HG02943 (cell line): ENCODE results near the gene NMRK2.
"Not testable (repeated sequence)": the region's sequence is repeated elsewhere in the genome, so short reads cannot be mapped to it uniquely, and the experiment has no call there.

ENCODE experiments used
- ATAC-seq: cut with Tn5 transposase; IDR thresholded peaks from one replicate; pipeline ENCODE4 v1.9.1; 2021; ENCODE audit warnings: mild to moderate bottlenecking, low read depth, moderate library complexity; ENCODE audit not compliant: unreplicated experiment

The NMRK2 gene, protein sequence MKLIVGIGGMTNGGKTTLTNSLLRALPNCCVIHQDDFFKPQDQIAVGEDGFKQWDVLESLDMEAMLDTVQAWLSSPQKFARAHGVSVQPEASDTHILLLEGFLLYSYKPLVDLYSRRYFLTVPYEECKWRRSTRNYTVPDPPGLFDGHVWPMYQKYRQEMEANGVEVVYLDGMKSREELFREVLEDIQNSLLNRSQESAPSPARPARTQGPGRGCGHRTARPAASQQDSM

DNA sequence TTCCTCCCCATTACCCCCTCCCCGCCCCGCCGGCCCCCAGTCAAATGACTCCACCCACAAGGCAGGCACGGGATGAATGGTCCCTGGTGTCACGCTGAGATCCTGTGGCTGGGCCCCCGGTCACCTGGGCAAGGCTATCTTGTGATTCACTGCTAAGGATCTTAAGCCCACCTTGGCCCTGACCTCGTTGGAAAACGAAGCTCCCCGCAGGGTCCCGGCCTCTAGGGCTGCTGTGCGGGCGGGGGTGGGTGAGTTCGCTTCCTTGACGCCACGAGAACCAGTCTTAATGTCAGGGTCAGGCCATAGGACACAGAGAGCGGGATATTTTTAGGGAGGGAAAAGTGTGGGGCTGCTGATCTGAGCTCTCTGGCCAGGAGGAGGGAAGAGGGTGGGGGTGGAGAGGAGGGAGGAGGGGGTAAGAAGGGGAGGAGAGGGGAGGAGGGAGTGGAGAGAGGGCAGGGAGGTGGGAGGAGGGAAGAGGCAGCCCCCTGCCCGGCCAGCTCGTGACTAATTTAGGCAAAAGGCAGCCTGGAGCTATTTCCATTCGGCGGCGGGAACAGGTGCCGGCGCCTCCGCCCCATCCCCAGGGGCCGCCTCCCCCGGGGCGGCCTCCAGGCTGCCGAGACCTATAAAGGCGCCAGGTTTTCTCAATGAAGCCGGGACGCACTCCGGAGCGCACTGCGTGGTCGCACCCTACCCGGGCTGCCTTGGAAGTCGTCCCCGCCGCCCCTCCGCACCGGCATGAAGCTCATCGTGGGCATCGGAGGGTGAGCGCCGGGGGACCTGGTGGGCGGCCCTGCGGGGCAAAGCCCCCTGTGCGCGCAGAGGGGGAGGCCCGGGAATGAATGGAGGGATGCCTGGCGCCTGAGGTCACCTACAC is at the start of gene NMRK2:
Gene NMRK2 (plus strand): TSS at position 139 of the 880 bp plus-strand sequence. CDS start 603 bp downstream, at position 742.
- ATAC-seq, result no peak

DNA sequence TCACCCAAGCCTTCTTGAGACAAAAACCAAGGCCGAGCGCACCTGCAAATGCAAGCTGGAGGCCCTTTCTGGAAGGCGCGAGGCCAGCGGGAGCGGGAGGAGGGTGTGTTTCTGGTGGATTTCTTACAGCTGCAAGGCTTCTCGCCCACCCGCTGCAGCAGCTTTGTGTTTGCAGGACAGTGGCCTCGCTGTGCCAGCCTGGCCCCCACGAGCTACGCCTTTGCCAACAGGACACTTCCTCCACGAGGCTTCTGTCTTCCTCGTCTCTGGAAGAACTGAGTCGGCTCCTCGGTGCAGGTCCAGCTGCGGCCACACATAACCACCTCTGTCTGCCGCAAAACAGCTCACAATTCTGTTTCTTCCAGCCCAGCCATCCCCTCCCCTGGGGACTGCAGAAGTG is 42.3 kb upstream of the NMRK2 start:
- no peak for ATAC-seq

DNA sequence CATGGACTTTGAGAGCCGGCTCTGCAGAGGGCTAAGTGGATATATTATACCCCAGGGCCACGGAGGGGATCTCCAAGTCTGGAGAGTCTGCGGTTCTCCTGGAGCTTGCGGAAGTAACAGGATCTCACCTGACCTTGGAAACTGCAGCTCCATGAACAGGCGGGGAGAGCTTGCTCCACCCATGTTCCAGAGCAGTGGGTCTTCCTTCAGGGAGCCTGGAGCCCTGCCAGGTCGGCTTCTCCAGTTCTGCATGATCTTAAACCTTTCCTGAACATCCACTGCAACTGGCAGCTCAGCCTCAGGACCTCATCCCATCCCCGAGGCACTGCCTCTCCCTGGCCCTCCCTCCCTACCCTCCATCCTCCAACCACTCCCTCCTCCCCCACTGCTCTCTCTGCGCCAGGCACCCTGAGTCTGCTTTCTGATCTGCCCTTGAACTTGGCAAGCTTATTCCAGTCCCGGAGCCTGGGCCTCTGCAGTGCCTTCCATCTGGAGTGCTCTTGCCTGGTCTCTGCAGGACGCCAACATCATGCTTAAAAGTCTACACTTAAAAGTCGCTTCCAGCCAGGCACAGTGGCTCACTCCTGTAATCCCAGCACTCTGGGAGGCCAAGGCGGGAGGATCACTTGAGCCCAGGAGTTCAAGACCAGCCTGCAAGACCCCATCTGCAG is 39.2 kb upstream of the NMRK2 start:
- ATAC-seq, result no peak

DNA sequence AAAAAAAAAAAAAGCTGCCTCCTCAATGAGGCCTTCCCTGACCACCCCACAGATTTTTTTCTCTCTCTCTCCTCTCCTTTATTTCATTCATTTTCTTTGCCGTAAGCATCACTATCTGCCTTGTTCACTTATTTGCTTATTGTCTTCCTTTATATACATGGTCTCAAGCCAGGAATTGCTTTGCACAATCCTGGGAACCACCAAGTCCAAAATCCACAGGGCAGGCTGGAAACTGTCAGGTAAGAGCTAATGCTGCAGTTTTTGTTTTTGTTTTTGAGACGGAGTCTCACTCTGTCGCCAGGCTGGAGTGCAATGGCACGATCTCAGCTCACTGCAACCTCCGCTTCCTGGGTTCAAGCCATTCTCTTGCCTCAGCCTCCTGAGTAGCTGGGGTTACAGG is 37.9 kb upstream of the NMRK2 start:
- not testable (repeated sequence) for ATAC-seq

DNA sequence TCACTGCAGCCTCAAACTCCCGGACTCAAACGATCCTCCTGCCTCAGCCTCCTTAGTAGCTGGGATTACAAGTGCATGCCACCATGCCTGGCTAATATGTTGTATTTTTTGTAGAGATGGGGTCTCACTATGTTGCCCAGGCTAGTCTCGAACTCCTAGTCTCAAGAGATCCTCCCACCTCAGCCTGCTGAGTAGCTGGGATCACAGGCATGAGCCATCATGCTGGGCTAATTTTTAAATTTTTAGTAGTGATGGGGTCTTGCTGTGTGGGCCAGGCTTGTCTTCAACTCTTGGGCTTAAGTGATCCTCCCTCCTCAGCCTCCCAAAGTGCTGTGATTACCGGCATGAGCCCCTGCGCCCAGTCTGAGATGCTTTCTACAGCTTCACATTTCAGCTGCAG is 37.1 kb upstream of the NMRK2 start:
- ATAC-seq, result no peak

DNA sequence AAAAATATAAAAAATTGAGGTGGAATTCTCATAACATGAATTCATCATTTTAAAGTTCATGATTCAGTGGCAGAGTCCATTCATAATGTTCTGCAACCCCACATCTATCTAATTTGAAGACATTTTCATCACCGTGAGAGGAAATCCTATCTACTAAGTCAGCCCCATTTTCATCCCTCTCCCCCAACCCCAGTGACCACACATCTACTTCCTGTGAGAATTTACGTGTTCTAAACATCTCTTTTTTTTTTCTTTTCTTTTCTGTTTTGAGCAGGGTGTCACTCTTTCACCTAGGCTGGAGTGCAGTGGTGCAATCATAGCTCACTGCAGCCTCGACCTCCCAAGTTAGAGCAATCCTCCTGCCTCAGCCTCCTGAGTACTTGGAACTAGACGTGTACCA is 34.9 kb upstream of the NMRK2 start:
- ATAC-seq, result no peak

DNA sequence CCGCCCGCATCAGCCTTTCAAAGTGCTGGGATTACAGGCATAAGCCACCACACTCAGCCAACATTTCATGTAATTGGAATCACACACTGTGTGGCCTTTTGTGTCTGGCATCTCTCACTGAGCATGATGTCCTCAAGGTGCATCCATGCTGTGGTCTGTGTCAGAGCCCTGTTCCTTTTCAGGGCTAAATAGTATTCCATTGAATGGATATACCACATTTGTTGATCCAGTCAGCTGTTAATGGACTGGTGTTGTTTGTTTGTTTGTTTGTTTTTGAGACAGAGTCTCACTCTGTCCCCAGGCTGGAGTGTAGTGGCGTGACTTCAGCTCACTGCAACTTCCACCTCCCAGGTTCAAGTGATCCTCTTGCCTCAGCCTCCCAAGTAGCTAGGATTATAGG is 34.4 kb upstream of the NMRK2 start:
- no peak for ATAC-seq

DNA sequence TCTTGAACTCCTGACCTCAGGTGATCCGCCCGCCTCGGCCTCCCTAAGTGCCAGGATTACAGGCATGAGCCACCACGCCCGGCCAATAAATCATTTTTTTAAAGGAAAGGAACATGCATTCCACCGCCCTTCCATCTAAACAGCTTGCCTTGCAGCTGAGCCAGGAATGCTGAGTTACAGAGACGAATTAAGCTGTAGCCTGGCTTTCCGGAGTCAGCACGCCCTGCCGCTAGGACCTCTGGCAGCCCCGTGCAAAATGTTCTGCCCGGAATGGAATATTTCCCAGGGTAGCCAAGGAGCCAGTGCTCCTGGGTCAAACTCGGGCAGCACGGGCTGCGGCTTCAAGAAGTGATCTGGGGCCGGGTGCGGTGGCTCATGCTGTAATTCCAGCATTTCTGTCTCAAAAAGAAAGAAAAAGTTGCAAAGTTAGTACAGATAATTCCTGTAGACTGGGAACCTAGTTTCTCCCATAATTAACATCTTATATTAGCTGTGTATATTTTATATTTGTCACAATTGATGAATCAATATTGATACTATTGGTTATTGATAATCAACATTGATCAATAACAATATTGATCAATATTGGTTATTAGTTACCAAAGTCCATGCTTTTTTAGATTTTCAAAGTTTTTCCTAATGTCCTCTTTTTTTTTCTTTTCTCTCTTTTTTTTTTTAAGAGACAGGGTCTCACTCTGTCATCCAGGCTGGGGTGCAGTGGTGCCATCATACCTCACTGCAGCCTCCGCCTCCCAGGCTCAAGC is 33.2 kb upstream of the NMRK2 start:
- ATAC-seq, result no peak

DNA sequence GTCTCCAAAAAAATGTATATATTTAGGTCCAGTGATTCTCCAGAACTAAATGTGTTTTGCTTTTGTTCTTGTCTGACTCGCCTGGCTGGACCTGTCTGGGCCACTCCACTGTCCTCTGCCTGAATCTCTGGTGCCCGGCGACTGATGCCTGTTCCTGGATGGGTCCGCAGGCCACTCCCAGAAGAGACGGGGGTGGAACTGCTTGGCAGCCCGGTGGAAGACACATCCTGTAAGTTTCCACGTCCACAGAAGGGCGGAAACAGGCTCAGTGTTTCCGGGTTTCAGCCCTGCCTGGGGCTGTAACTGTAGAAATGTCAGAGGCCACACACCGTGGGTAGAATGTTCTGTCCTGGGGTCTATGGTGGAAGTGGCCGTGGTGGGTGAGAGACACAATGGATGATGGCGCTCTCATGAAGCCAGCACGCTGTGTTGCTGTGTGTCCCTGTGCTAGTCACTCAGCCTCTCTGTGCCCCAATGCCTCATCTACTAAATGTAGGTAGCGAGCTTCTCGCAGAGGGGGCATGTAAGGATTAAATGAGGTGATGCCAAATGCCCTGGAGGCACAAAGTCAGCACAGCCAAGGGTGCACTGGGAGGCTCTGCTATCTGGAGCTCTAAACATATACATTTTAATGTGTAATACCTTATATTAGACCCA is 30.4 kb upstream of the NMRK2 start:
- no peak for ATAC-seq

DNA sequence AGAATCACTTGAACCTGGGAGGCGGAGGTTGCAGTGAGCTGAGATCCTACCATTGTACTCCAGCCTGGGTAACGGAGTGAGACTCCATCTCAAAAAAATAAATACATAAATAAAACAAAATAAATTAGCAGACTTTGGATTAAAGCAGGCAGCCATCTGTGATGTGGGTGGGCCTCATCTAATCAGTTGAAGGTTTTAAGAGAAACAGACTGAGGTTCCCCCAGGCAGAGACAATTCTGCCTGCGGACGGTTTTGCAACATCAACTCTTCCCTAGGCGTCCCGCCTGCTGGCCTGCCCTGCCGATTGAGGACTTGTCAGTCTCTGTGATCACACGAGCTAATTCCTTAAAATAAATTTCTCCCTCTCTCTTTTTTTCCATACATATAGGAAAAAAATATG is 28.6 kb upstream of the NMRK2 start:
- no peak for ATAC-seq

DNA sequence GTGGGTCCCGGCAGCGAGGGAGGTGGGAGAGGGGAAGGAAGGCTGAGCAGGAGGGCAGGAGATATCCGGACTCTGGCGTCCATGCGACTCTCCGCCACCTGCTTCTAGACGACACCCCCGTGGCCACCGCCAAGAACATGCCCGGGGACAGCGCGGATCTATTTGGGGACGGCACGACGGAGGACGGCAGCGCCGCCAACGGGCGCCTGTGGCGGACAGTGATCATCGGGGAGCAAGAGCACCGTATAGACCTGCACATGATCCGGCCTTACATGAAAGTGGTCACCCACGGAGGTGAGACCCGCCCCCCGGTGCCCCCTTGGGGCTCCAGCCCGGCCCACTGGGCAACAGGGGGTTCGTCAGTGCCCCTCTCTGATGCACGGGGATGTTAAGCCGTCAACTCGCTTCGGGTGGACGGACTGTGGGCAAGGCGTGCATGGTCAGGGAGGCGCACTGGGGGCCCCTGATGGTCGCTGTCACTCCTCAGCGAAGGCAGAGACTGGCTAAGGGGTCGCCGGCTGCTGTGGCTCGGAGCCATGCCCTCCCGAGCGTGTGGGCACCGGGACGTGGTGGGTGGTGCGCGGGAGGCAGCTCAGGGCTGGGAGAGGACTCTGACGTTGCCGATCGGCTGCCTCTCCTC is 25.1 kb upstream of the NMRK2 start:
- no peak for ATAC-seq

DNA sequence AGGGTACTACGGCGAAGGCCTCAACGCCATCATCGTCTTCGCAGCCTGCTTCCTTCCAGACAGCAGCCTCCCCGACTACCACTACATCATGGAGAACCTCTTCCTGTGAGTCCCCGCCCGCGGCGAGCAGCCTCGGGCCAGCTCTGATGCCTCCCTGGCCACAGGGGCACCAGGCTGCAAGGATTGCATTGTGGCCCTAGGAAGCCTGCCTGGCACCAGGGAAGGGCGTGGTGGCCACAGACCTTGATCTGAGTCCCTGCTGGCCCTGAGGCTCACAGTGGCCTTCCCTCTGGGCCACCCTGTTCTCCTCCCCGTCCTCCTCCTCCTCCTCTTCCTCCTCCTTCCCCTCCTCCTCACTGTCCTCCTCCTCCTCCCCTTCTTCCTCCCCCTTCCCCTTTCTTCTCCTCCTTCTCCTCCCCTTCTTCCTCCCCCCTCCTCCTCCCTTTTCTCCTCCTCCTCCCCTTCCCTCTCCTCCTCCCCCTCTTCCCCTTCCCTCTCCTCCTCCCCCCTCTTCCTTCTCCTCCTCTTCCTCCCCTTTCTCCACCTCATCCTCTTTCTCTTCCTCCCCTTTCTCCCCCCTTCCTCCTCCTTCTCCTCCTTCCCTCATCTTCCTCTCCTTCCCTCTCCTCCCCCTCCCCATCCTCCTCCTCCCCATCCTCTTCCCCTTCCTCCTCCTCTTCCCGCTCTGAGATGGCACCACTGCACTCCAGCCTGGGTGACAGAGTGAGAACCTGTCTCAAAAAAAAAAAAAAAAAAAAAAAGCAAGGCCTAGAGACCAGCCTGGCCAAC is 24.4 kb upstream of the NMRK2 start:
- no peak for ATAC-seq

DNA sequence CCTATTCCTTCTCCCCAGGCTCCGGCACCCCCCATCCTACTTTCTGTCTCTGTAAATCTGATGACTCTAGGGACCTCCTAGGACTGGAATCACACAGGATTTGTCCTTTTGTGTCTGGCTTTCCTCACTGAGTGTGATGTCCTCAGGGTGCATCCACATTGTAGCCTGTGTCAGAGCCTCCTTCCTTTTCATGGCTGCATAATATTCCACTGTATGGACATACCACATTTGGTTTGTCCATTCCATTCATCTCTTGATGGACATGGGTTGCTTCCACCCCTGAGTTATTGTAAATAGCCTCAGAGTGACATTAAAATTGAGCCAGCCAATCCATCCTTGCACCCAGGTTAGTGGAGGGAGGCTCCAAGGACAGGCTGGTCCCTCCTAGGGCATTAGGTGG is 22.8 kb upstream of the NMRK2 start:
- no peak for ATAC-seq

DNA sequence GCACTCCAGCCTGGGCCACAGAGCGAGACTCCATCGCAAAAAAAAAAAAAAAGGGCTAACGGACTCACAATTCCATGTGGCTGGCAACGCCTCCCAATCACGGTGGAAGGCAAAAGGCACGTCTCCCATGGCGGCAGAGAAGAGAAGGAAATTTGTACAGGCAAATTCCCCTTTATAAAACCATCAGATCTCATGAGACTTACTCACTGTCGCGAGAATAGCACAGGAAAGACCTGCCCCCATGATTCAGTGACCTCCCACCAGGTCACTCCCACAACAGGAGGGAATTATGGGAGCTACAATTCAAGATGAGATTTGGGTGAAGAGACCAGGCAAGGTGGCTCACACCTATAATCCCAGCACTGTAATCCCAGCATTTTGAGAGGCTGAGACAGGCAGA is 18.7 kb upstream of the NMRK2 start:
- ATAC-seq, result no peak

DNA sequence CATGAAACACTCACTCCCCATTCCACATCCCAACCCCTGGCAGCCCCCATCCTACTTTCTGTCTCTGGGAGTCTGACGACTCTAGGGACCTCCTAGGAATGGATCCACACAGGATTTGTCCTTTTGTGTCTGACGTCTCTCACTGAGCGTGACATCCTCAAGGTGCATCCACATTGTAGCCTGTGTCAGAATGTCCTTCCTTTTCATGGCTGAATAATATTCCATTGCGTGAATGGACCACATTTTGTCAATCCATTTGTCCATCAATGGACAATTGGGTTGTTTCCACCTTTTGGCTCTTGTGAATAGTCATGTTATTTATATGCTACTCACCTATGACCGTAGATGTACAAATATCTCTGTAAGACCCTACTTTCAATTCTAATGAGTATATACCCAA is 16.8 kb upstream of the NMRK2 start:
- no peak for ATAC-seq

DNA sequence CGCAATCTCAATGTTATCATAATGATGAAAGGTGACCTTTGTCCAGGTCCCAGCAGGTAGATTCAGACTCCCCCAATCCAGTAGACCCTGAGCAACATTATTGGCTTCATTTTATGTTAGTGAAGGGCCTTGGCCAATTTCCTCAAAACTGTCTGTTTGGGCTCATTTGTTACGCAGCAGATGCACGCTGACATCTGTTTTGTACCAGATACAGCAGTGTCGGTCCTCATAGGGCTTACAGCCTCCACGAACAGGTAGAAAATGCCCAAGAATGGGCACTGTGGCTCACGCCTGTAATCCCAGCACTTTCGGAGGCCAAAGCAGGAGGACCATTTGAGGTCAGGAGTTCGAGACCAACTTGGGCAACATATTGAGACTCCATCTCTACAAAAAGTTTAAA is 13.1 kb upstream of the NMRK2 start:
- ATAC-seq, result no peak

DNA sequence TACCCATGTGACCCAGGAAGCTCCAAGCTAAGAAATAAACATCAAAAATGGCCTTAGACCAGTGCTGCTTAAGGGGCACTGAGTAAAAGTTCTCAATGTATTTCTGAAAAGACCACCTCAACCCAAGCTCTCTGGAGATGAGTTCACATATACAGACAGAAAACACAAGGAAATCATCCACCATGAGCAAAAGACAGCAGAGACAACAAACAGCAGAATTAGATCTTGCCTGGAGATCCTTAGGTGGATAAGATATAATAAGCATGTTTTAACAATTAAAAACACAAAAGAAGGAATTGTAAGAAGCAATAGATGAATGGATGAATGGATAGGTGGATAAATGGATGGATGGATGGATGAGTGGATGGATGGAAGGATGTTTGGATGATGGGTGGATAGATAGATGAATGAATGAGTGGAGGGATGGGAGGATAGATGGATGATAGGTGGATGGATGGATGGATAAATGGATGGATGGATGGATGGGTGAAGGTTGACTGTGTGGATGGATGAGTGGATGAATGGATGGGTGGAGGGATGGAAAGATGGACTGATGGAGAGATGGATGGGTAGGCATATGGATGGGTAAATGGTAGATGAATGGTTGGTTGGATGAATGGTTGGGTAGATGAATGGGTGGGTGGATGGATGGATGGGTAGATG is 9.6 kb upstream of the NMRK2 start:
- no peak for ATAC-seq

DNA sequence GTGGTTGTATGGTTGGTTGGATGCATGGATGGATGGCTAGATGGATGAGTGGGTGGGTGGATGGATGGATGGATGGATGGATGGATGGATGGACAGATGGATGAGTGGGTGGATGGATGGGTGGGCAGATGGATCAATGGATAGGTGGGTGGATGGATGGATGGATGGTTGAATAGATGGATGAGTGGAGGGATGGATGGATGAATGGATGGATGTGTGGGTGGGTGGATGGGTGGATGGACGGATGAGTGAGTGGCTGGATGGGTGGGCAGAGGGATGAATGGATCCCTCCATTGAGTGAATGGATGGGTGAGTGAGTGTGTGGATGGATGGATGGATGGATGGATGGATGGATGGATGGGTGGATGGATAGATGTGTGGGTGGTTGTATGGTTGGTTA is 9.0 kb upstream of the NMRK2 start:
- ATAC-seq, result no peak

DNA sequence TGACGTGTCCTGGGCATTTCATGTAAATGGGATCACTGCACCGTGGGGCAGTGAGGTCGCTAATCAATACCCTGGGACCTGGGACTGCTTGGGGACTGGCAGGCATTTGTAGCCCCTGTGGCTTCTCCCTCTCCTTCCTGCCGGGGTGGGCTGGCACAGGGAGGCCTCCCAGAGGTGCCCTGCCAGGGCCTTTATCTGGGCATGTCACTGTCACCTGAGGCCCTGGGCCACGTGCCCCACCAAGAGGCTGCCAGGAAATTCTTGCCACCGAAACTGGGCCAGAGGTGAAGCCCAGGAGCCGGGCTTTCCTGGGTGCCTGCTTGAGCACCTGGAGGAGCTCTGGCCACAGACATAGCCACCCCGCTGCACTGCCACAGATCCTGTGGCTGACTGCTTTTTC is 1.8 kb upstream of the NMRK2 start:
- ATAC-seq, result no peak
